H9 (cell line): Measurements from ENCODE around the gene MYOM1. TPM values are rescaled to one million over a fixed set of nuclear protein-coding genes. Genes with fewer than 3 reads are reported as not detected.

Experiments used
- DNase-seq: peaks from one replicate; pipeline ENCODE4 v3.0.0-alpha.2; 2017
- H2AFZ ChIP-seq: one replicate; pipeline ENCODE4 v1.6.1; 2013; ENCODE audit warnings: mild to moderate bottlenecking, low read length, control low read depth, moderate library complexity
- H2AK5ac ChIP-seq: 2 replicates; pipeline ENCODE4 v1.6.1; 2013; ENCODE audit warnings: low read length, control low read depth, mixed read lengths; ENCODE audit not compliant: insufficient read length
- H2BK120ac ChIP-seq: one replicate; pipeline ENCODE4 v1.6.1; 2013; ENCODE audit warnings: low read depth, mild to moderate bottlenecking, low read length, control low read depth, inconsistent platforms; ENCODE audit not compliant: poor library complexity, severe bottlenecking
- H2BK12ac ChIP-seq: 2 replicates; pipeline ENCODE4 v1.6.1; 2013; ENCODE audit warnings: low read length, control low read depth, mixed read lengths, low read depth; ENCODE audit not compliant: insufficient read length
- H2BK15ac ChIP-seq: 2 replicates; pipeline ENCODE4 v1.6.1; 2013; ENCODE audit warnings: low read depth, low read length, control low read depth
- H2BK20ac ChIP-seq: one replicate; pipeline ENCODE4 v1.6.1; 2013; ENCODE audit warnings: low read depth, mild to moderate bottlenecking, low read length, control low read depth, inconsistent platforms; ENCODE audit not compliant: poor library complexity, severe bottlenecking
- H2BK5ac ChIP-seq: 2 replicates; pipeline ENCODE4 v1.6.1; 2013; ENCODE audit warnings: low read length, control low read depth, mixed read lengths; ENCODE audit not compliant: insufficient read length
- H3K14ac ChIP-seq: 2 replicates; pipeline ENCODE4 v1.6.1; 2013; ENCODE audit warnings: low read length, control low read depth; ENCODE audit not compliant: insufficient read depth
- H3K18ac ChIP-seq: 2 replicates; pipeline ENCODE4 v1.6.1; 2013; ENCODE audit warnings: low read depth, mild to moderate bottlenecking, mixed read lengths, low read length, control low read depth; ENCODE audit not compliant: insufficient read length
- H3K23ac ChIP-seq: 2 replicates; pipeline ENCODE4 v1.6.1; 2013; ENCODE audit warnings: low read length, control low read depth, mixed read lengths, low read depth; ENCODE audit not compliant: insufficient read length
- H3K23me2 ChIP-seq: 2 replicates; pipeline ENCODE4 v1.6.1; 2013; ENCODE audit warnings: low read depth, mild to moderate bottlenecking, mixed read lengths, low read length, control low read depth; ENCODE audit not compliant: insufficient read length, poor library complexity, severe bottlenecking
- H3K27ac ChIP-seq: 2 replicates; pipeline ENCODE4 v1.5.1; 2013; ENCODE audit warnings: low read length, control low read depth, mixed read lengths, low read depth; ENCODE audit not compliant: insufficient read length
- H3K27me3 ChIP-seq: 2 replicates; pipeline ENCODE4 v1.6.1; 2013; ENCODE audit warnings: low read length, control low read depth, inconsistent platforms; ENCODE audit not compliant: insufficient read depth
- H3K4ac ChIP-seq: 2 replicates; pipeline ENCODE4 v1.6.1; 2013; ENCODE audit warnings: low read depth, mild to moderate bottlenecking, control low read depth, inconsistent platforms, low read length, moderate library complexity
- H3K4me1 ChIP-seq: 2 replicates; pipeline ENCODE4 v1.6.1; 2013; ENCODE audit warnings: low read length, control low read depth, inconsistent platforms; ENCODE audit not compliant: insufficient read depth
- H3K4me2 ChIP-seq: 2 replicates; pipeline ENCODE4 v1.6.1; 2013; ENCODE audit warnings: low read length, control low read depth, mixed read lengths; ENCODE audit not compliant: insufficient read length, insufficient read depth
- H3K56ac ChIP-seq: 2 replicates; pipeline ENCODE4 v1.6.1; 2013; ENCODE audit warnings: low read depth, mild to moderate bottlenecking, mixed read lengths, low read length, control low read depth; ENCODE audit not compliant: insufficient read length
- H3K79me1 ChIP-seq: 2 replicates; pipeline ENCODE4 v1.6.1; 2013; ENCODE audit warnings: low read depth, mild to moderate bottlenecking, moderate library complexity, low read length, control low read depth, inconsistent platforms; ENCODE audit not compliant: insufficient read depth, poor library complexity, severe bottlenecking
- H3K79me2 ChIP-seq: 2 replicates; pipeline ENCODE4 v1.6.1; 2013; ENCODE audit warnings: low read length, control low read depth, inconsistent platforms; ENCODE audit not compliant: insufficient read depth
- H3K9ac ChIP-seq: 2 replicates; pipeline ENCODE4 v1.6.1; 2013; ENCODE audit warnings: low read length, control low read depth, mixed read lengths; ENCODE audit not compliant: insufficient read length; ENCODE audit errors: extremely low read depth
- H3K9me3 ChIP-seq: one replicate; pipeline ENCODE4 v1.6.1; 2013; ENCODE audit warnings: low read depth, low read length, inconsistent platforms; ENCODE audit not compliant: control insufficient read depth
- H3T11ph ChIP-seq: one replicate; pipeline ENCODE4 v1.6.1; 2013; ENCODE audit warnings: mild to moderate bottlenecking, low read length, control low read depth, inconsistent platforms
- H4K20me1 ChIP-seq: one replicate; pipeline ENCODE4 v1.6.1; 2013; ENCODE audit not compliant: control insufficient read depth, insufficient read length, insufficient read depth
- H4K5ac ChIP-seq: 2 replicates; pipeline ENCODE4 v1.6.1; 2013; ENCODE audit warnings: low read depth, mild to moderate bottlenecking, mixed read lengths, low read length, control low read depth; ENCODE audit not compliant: insufficient read length
- H4K8ac ChIP-seq: replicated peaks from 2 replicates; pipeline ENCODE4 v1.6.1; 2013; ENCODE audit warnings: low read length, control low read depth, mixed read lengths, low read depth; ENCODE audit not compliant: insufficient read length
- H4K91ac ChIP-seq: 2 replicates; pipeline ENCODE4 v1.6.1; 2013; ENCODE audit warnings: low read depth, mild to moderate bottlenecking, moderate library complexity, mixed read lengths, low read length, control low read depth; ENCODE audit not compliant: insufficient read length
- H3K27ac Mint-ChIP-seq, 3 experiments: 2 replicates in 2 of 3; 3 replicates in 1 of 3; pipeline ENCODE4 v1.8.0; 2020 to 2021; ENCODE audit warnings: mixed read lengths in 3 of 3, mild to moderate bottlenecking in 1 of 3, moderate library complexity in 1 of 3
- H3K27me3 Mint-ChIP-seq: 2 replicates; pipeline ENCODE4 v1.8.0; 2021; ENCODE audit warnings: low read depth, mild to moderate bottlenecking, moderate library complexity, mixed read lengths
- H3K36me3 Mint-ChIP-seq, 3 experiments: 2 replicates in 2 of 3; 3 replicates in 1 of 3; pipeline ENCODE4 v1.8.0; 2020 to 2021; ENCODE audit warnings: low read depth in 3 of 3, mixed read lengths in 3 of 3; ENCODE audit not compliant: insufficient read depth in 1 of 3
- H3K4me1 Mint-ChIP-seq, 2 experiments: 2 replicates each; pipeline ENCODE4 v1.8.0; 2020; ENCODE audit warnings: mixed read lengths in 2 of 2
- H3K4me3 Mint-ChIP-seq, 2 experiments: 2 replicates in 1 of 2; 3 replicates in 1 of 2; pipeline ENCODE4 v1.8.0; 2020 to 2021; ENCODE audit warnings: mild to moderate bottlenecking in 2 of 2, mixed read lengths in 2 of 2, moderate library complexity in 1 of 2
- H3K9me3 Mint-ChIP-seq, 2 experiments: 2 replicates in 1 of 2; 3 replicates in 1 of 2; pipeline ENCODE4 v1.8.0; 2020; ENCODE audit warnings: mild to moderate bottlenecking in 2 of 2, mixed read lengths in 2 of 2, moderate library complexity in 1 of 2
- WGBS: extraction: QIAGEN DNeasy Blood & Tissue Kit; methylation state at CpG from one replicate; pipeline ENCODE4 v1.1.7; 2013; ENCODE audit warnings: missing lambda C conversion rate, low lambda C conversion rate, mixed read lengths; ENCODE audit not compliant: insufficient read length; ENCODE audit errors: extremely low coverage; 5-methylcytosine and 5-hydroxymethylcytosine counted together
- total RNA-seq: library from RNA; stranded (reverse); gene quantifications from 2 replicates; pipeline ENCODE4 v1.2.1, GENCODE V29; 2021
- TF ChIP-seq, protein P1 (sequence below): fragments of 200-600 bp; sonication (generic); conservative IDR thresholded peaks from 3 replicates; pipeline ENCODE4 v1.8.0; 2021; ENCODE audit warnings: antibody characterized with exemption, mild to moderate bottlenecking

Gene MYOM1
- total RNA-seq, 1 experiment from 2014 or later: 0.17 TPM

DNA sequence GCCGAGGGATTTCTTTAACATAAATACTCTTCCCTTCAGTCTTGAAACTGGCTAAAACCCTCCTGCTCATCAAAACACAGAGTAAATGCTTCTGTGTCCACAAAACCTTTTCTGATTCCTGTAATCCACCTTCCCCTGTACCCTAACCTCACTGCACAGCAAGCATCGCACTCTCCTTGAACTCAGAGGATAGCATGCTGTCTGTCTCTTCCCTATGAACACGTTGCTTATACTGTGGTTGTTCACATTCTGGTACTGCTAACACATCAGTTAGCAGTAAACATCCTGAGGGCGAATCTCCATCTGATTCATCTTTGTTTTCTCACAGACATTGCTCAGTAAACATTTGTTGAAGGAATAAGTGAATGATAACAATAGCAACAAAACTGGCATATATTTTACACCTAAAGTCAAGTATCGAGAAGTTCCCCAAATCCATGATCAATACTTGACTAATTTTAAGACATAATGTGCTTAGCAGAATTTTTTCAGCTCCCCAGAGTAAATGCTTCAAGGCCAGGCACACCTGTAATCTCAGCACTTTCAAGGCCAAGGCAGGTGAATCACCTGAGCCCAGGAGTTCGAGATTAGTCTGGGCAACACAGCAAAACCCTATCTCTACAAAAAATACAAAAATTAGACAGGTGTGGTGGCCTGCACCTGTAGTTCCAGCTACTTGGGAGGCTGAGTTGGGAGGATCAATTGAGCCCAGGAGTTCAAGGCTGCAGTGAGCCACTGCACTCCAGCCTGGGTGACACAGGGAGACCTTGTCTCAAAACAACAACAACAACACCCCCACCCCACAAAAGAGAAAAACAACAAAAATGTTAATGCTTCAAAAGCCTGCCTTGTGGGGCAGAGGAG is 161.2 kb downstream of the MYOM1 start:
- Histone ChIP-seq H4K8ac (no peak overlapping the region), H4K5ac (no peak overlapping the region), H3K27me3 (no peaks in the 10 kb centered on the region), H3K4me1 (no peaks in the 10 kb centered on the region; the same call in 1 of the 2 replicates), H3K18ac (no peak overlapping the region), H3T11ph (no peak overlapping the region), H3K23ac (no peak overlapping the region), H3K79me2 (no peaks in the 10 kb centered on the region), H2BK12ac (no peak overlapping the region), H3K27ac (no peak overlapping the region), H3K79me1 (no peaks in the 10 kb centered on the region), H2BK15ac (no peak overlapping the region), H3K4ac (no peak overlapping the region), H3K14ac (no peak overlapping the region), H3K4me2 (no peak overlapping the region), H2BK5ac (no peak overlapping the region), H2AK5ac (no peak overlapping the region), H3K23me2 (no peaks in the 10 kb centered on the region), H3K9ac (no peak overlapping the region), H3K56ac (no peak overlapping the region), H4K20me1 (no peaks in the 10 kb centered on the region), H4K91ac (no peak overlapping the region), H2BK120ac (no peak overlapping the region), H2AFZ (no peak overlapping the region), H3K9me3 (no peaks in the 10 kb centered on the region), H2BK20ac (no peak overlapping the region)
- H3K27me3 Mint-ChIP-seq: no peaks in the 10 kb centered on the region
- no CpG with 5 or more reads among the region's 6 CpGs for WGBS
- H3K27ac Mint-ChIP-seq: peak overlapping the region in 1 of 3 experiments; percentile 38; a peak in 2 of 7 replicates
- H3K36me3 Mint-ChIP-seq: peaks cover 0 to 7% (median 3%) of the 10 kb centered on the region in 3 experiments; a peak in 4 of 7 replicates
- no peak for DNase-seq
- TF ChIP-seq, protein P1, sequence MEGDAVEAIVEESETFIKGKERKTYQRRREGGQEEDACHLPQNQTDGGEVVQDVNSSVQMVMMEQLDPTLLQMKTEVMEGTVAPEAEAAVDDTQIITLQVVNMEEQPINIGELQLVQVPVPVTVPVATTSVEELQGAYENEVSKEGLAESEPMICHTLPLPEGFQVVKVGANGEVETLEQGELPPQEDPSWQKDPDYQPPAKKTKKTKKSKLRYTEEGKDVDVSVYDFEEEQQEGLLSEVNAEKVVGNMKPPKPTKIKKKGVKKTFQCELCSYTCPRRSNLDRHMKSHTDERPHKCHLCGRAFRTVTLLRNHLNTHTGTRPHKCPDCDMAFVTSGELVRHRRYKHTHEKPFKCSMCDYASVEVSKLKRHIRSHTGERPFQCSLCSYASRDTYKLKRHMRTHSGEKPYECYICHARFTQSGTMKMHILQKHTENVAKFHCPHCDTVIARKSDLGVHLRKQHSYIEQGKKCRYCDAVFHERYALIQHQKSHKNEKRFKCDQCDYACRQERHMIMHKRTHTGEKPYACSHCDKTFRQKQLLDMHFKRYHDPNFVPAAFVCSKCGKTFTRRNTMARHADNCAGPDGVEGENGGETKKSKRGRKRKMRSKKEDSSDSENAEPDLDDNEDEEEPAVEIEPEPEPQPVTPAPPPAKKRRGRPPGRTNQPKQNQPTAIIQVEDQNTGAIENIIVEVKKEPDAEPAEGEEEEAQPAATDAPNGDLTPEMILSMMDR: no peak
- H3K9me3 Mint-ChIP-seq: peaks cover 1 to 2% of the 10 kb centered on the region in 2 experiments; a peak in 3 of 5 replicates
- peaks cover 5 to 8% of the 10 kb centered on the region in 2 experiments for H3K4me1 Mint-ChIP-seq
- H3K4me3 Mint-ChIP-seq: no peak overlapping the region
